PFSK-1 (cell line): ENCODE measurements around the gene TOP3A.

Experiments
- FOXP2 ChIP-seq: optimal IDR thresholded peaks from 2 replicates; pipeline ENCODE3; 2011; ENCODE audit warnings: borderline replicate concordance, control low read depth, inconsistent platforms; ENCODE audit not compliant: insufficient read depth; ENCODE audit errors: extremely low read length, extremely low read depth
- POLR2AphosphoS5 ChIP-seq: IDR thresholded peaks from 2 replicates; pipeline ENCODE4 v1.6.1; 2012; ENCODE audit warnings: low read depth, mild to moderate bottlenecking, control low read depth, low read length, moderate library complexity
- SIN3A ChIP-seq: IDR thresholded peaks from 2 replicates; pipeline ENCODE4 v1.6.1; 2012; ENCODE audit warnings: mild to moderate bottlenecking, low read length, moderate library complexity, borderline replicate concordance; ENCODE audit not compliant: insufficient read depth
- TAF1 ChIP-seq: IDR thresholded peaks from 2 replicates; pipeline ENCODE4 v1.6.1; 2012; ENCODE audit warnings: low read length, control low read depth, borderline replicate concordance; ENCODE audit not compliant: insufficient read depth
- TF ChIP-seq, protein P1 (sequence below), 2 experiments: IDR thresholded peaks; 2 replicates each; pipeline versions ENCODE4 v1.6.1 to v1.8.0; 2011 to 2012; ENCODE audit warnings: low read depth in 2 of 2, low read length in 2 of 2, control low read depth in 1 of 2, inconsistent platforms in 1 of 2, mild to moderate bottlenecking in 1 of 2, moderate library complexity in 1 of 2; ENCODE audit not compliant: insufficient read depth in 1 of 2

The TOP3A gene

DNA sequence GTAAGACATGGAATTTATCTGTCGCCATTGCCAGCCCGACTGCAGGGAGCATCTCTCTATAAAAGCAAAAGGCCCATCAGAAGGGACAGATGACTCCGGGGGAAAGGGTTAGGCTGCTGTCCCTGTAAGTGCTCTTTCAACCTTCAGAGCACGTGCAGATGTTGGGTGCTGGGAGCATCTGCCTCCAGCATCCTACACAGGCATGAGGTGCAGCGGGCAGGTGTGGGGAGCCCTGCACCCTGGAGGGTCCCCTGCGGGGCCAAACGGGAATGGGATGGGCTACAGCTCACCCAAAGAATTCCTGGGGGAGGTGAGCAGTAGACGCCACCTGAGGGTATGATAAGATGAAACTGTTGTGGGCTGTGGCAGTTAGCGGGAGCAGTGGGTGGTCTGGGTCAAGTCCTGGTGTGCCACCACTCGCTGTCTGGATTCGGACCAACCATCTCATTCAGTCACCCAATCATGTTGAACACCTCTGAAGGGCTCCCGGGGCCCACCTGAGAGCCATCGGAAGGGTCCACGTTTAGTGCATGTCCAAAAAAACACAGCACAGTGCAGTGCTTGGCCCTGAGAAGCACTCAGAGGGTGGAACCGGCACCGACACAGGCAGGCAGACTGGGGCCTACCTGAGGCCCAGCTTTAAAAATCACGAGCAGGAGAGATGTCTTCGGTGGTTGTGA is 4.1 kb upstream of the TOP3A start:
- TF ChIP-seq TAF1 (no peak), SIN3A (no peak), FOXP2 (no peak), POLR2AphosphoS5 (no peak)
- TF ChIP-seq, protein P1, sequence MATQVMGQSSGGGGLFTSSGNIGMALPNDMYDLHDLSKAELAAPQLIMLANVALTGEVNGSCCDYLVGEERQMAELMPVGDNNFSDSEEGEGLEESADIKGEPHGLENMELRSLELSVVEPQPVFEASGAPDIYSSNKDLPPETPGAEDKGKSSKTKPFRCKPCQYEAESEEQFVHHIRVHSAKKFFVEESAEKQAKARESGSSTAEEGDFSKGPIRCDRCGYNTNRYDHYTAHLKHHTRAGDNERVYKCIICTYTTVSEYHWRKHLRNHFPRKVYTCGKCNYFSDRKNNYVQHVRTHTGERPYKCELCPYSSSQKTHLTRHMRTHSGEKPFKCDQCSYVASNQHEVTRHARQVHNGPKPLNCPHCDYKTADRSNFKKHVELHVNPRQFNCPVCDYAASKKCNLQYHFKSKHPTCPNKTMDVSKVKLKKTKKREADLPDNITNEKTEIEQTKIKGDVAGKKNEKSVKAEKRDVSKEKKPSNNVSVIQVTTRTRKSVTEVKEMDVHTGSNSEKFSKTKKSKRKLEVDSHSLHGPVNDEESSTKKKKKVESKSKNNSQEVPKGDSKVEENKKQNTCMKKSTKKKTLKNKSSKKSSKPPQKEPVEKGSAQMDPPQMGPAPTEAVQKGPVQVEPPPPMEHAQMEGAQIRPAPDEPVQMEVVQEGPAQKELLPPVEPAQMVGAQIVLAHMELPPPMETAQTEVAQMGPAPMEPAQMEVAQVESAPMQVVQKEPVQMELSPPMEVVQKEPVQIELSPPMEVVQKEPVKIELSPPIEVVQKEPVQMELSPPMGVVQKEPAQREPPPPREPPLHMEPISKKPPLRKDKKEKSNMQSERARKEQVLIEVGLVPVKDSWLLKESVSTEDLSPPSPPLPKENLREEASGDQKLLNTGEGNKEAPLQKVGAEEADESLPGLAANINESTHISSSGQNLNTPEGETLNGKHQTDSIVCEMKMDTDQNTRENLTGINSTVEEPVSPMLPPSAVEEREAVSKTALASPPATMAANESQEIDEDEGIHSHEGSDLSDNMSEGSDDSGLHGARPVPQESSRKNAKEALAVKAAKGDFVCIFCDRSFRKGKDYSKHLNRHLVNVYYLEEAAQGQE (IDR thresholded peaks at IDR 0.05; ENCODE audit: insufficient read depth in 1 of 2, low read depth in 2 of 2, low read length in 2 of 2): no peak

DNA sequence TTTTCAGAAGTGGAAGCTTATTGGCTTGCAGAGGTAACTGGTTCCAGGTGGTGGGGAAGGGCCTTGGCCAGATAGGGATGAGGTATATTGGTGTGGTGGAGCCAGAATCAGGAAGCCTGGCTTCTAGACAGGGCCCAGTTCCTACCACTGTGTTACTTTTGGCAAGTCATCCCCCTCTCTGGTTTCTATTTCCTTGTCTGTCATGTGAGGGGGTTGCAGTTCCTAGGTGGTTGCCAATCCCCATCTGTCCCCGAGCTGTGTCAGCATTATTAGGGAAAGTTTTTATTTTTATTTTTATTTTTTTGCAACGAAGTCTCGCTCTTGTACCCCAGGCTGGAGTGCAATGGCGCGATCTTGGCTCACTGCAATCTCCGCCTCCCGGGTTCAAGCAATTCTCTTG is 3.3 kb upstream of the TOP3A start:
- TF ChIP-seq POLR2AphosphoS5 (no peak), TAF1 (no peak), FOXP2 (no peak), SIN3A (no peak)
- TF ChIP-seq, protein P1 (IDR thresholded peaks at IDR 0.05; ENCODE audit: insufficient read depth in 1 of 2, low read depth in 2 of 2, low read length in 2 of 2): no peak

DNA sequence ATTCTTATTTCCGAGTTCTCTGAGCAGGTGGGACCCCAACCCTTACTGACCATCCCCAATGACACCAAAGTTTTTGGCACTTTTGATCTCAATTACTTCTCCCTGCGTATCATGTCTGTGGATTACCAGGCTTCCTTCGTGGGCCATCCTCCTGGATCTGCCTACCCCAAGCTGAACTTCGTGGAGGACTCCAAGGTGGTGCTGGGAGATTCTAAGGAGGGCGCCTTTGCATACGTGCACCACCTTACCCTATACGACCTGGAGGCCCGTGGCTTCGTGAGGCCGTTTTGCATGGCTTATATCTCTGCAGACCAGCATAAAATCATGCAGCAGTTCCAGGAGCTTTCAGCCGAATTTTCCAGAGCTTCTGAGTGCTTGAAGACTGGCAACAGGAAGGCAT is 1.2 kb upstream of the TOP3A start:
- TF ChIP-seq, protein P1 (IDR thresholded peaks at IDR 0.05; ENCODE audit: insufficient read depth in 1 of 2, low read depth in 2 of 2, low read length in 2 of 2): no peak
- TF ChIP-seq TAF1: no peak
- TF ChIP-seq FOXP2: no peak
- TF ChIP-seq SIN3A: no peak
- no peak for TF ChIP-seq POLR2AphosphoS5

DNA sequence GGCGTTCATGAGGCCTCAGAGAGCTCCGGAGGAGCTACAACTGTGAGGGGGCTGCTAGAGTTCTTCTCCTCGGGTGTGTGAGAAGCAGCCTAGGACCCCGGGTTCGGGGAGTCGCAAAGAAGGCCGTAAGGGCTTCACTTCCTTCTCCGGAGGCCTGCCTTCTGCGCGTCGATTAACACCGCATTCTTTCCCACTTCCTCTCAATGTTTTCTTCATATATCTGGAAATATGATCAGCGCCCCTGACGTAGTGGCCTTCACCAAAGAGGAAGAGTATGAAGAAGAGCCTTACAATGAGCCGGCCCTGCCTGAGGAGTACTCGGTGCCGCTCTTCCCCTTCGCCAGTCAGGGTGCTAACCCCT is 748 bp upstream of the TOP3A start:
- no peak for TF ChIP-seq POLR2AphosphoS5
- TF ChIP-seq SIN3A: no peak
- TF ChIP-seq, protein P1 (IDR thresholded peaks at IDR 0.05; ENCODE audit: insufficient read depth in 1 of 2, low read depth in 2 of 2, low read length in 2 of 2): no peak
- no peak for TF ChIP-seq FOXP2
- TF ChIP-seq TAF1: no peak
